Measurements from ENCODE around the gene ERC2. TPM values are rescaled to one million over a fixed set of nuclear protein-coding genes. Genes with fewer than 3 reads are reported as not detected.

ERC2 gene
- total RNA-seq, 2 experiments from 2014 or later: not detected

GRCh38 chr3:55795746-55796145 lies 672.5 kb downstream of the ERC2 start:
- POLR2A ChIA-PET: interaction anchor here (0.8 kb wide), 1 partner anchor 16 kb away, joined by 3 read pairs; no protein-coding TSS in a partner anchor

GRCh38 chr3:55795296-55795695 lies 673.0 kb downstream of the ERC2 start:
- POLR2A ChIA-PET: interaction anchor here (0.8 kb wide), 1 partner anchor 15 kb away, joined by 3 read pairs; no protein-coding TSS in a partner anchor
- no peak for DNase-seq (ENCODE audit: low spot score)
- Histone ChIP-seq H3K4me1 (ENCODE audit: insufficient read depth, low read length, poor library complexity, severe bottlenecking) (peaks cover 3% of the 10 kb centered on the region), H3K36me3 (ENCODE audit: insufficient read depth, low read length) (no peaks in the 10 kb centered on the region), H4K20me1 (ENCODE audit: insufficient read depth, low read length) (no peaks in the 10 kb centered on the region), H3K4me2 (ENCODE audit: low read length) (no peak overlapping the region), H2AFZ (ENCODE audit: low read length) (no peak overlapping the region), H3K9me2 (ENCODE audit: insufficient read depth, low read length) (no peaks in the 10 kb centered on the region), H3K9me3 (ENCODE audit: low read length) (no peaks in the 10 kb centered on the region), H3K27ac (ENCODE audit: low read depth, low read length, poor library complexity, severe bottlenecking) (no peak overlapping the region), H3K4me3 (ENCODE audit: low read depth, low read length, poor library complexity, severe bottlenecking) (no peak overlapping the region), H3K79me2 (ENCODE audit: insufficient read depth, low read depth, low read length) (no peaks in the 10 kb centered on the region)
- intact Hi-C loops (cut with micrococcal nuclease; ENCODE audit: unreplicated experiment): no loop called here
- TF ChIP-seq CTCF (conservative IDR thresholded peaks at IDR 0.05; ENCODE audit: low read length): no peak
- no peak for TF ChIP-seq EZH2phosphoT487 (IDR thresholded peaks at IDR 0.05; ENCODE audit: borderline replicate concordance, low read depth, low read length)
- CTCF ChIA-PET (ENCODE audit: unreplicated experiment): interaction anchor here (0.7 kb wide), 1 partner anchor 18 kb away, joined by 4 read pairs; no protein-coding TSS in a partner anchor
- no TSS peak for BruUV-seq (replicated peaks)

More at GRCh38 chr3:55795746-55796145, 672.5 kb downstream of the ERC2 start:
- CTCF ChIA-PET (ENCODE audit: unreplicated experiment): interaction anchor here (0.7 kb wide), 1 partner anchor 18 kb away, joined by 4 read pairs; no protein-coding TSS in a partner anchor
- H3K4me3 ChIP-seq (ENCODE audit: low read depth, low read length, poor library complexity, severe bottlenecking): no peak overlapping the region
- no peaks in the 10 kb centered on the region for H3K79me2 ChIP-seq (ENCODE audit: insufficient read depth, low read depth, low read length)
- no peak overlapping the region for H3K27ac ChIP-seq (ENCODE audit: low read depth, low read length, poor library complexity, severe bottlenecking)
- no peak overlapping the region for H2AFZ ChIP-seq (ENCODE audit: low read length)
- no peaks in the 10 kb centered on the region for H3K9me2 ChIP-seq (ENCODE audit: insufficient read depth, low read length)
- H3K36me3 ChIP-seq (ENCODE audit: insufficient read depth, low read length): no peaks in the 10 kb centered on the region
- DNase-seq (ENCODE audit: low spot score): no peak
- TF ChIP-seq CTCF (conservative IDR thresholded peaks at IDR 0.05; ENCODE audit: low read length) (no peak), EZH2phosphoT487 (IDR thresholded peaks at IDR 0.05; ENCODE audit: borderline replicate concordance, low read depth, low read length) (no peak)
- no TSS peak for BruUV-seq (replicated peaks)
- peaks cover 2% of the 10 kb centered on the region for H3K4me1 ChIP-seq (ENCODE audit: insufficient read depth, low read length, poor library complexity, severe bottlenecking)
- no peak overlapping the region for H3K4me2 ChIP-seq (ENCODE audit: low read length)
- H3K9me3 ChIP-seq (ENCODE audit: low read length): no peaks in the 10 kb centered on the region
- no peaks in the 10 kb centered on the region for H4K20me1 ChIP-seq (ENCODE audit: insufficient read depth, low read length)
- intact Hi-C loops (cut with micrococcal nuclease; ENCODE audit: unreplicated experiment): no loop called here

- Histone ChIP-seq H3K4me3 (ENCODE audit: low read depth, low read length, poor library complexity, severe bottlenecking) (no peak overlapping the region), H2AFZ (ENCODE audit: low read length) (no peak overlapping the region), H3K79me2 (ENCODE audit: insufficient read depth, low read depth, low read length) (no peaks in the 10 kb centered on the region), H3K4me1 (ENCODE audit: insufficient read depth, low read length, poor library complexity, severe bottlenecking) (peaks cover 3% of the 10 kb centered on the region), H3K9me2 (ENCODE audit: insufficient read depth, low read length) (no peaks in the 10 kb centered on the region), H3K4me2 (ENCODE audit: low read length) (no peak overlapping the region), H3K36me3 (ENCODE audit: insufficient read depth, low read length) (no peaks in the 10 kb centered on the region), H3K27ac (ENCODE audit: low read depth, low read length, poor library complexity, severe bottlenecking) (no peak overlapping the region), H4K20me1 (ENCODE audit: insufficient read depth, low read length) (no peaks in the 10 kb centered on the region), H3K9me3 (ENCODE audit: low read length) (no peaks in the 10 kb centered on the region)
- intact Hi-C loops (cut with micrococcal nuclease; ENCODE audit: unreplicated experiment): no loop called here
- BruUV-seq (replicated peaks): no TSS peak
- no peak for TF ChIP-seq EZH2phosphoT487 (IDR thresholded peaks at IDR 0.05; ENCODE audit: borderline replicate concordance, low read depth, low read length)
- TF ChIP-seq CTCF (conservative IDR thresholded peaks at IDR 0.05; ENCODE audit: low read length): no peak
- DNase-seq (ENCODE audit: low spot score): no peak
- ChIA-PET CTCF (ENCODE audit: unreplicated experiment) (no interaction called here), POLR2A (interaction anchor here (0.5 kb wide), 1 partner anchor 293 kb away, joined by 5 read pairs; no protein-coding TSS in a partner anchor)
These were observed 675.5 kb downstream of the ERC2 start for GRCh38 chr3:55792742-55793141.

Data from OCI-LY7 (cell line).